GM19328 (cell line): ENCODE data around the gene SLC10A1.
"Not testable (repeated sequence)": the region's sequence is repeated elsewhere in the genome, so short reads cannot be mapped to it uniquely, and the experiment has no call there.

Experiments
- ATAC-seq: cut with Tn5 transposase; IDR thresholded peaks from one replicate; pipeline ENCODE4 v1.9.1; 2021; ENCODE audit warnings: mild to moderate bottlenecking, moderate library complexity; ENCODE audit not compliant: unreplicated experiment

Gene SLC10A1

GRCh38 chr14:69772082-69773017, 24.7 kb downstream of the SLC10A1 start:
- ATAC-seq, result no peak

- ATAC-seq, result no peak
These were observed 25.9 kb downstream of the SLC10A1 start for GRCh38 chr14:69771136-69771535.

- ATAC-seq, result no peak
These were observed 26.5 kb downstream of the SLC10A1 start for GRCh38 chr14:69770559-69770958.

GRCh38 chr14:69769623-69770022, 27.4 kb downstream of the SLC10A1 start:
- no peak for ATAC-seq

- ATAC-seq, result no peak
These were observed 28.2 kb downstream of the SLC10A1 start for GRCh38 chr14:69768873-69769272.

DNA sequence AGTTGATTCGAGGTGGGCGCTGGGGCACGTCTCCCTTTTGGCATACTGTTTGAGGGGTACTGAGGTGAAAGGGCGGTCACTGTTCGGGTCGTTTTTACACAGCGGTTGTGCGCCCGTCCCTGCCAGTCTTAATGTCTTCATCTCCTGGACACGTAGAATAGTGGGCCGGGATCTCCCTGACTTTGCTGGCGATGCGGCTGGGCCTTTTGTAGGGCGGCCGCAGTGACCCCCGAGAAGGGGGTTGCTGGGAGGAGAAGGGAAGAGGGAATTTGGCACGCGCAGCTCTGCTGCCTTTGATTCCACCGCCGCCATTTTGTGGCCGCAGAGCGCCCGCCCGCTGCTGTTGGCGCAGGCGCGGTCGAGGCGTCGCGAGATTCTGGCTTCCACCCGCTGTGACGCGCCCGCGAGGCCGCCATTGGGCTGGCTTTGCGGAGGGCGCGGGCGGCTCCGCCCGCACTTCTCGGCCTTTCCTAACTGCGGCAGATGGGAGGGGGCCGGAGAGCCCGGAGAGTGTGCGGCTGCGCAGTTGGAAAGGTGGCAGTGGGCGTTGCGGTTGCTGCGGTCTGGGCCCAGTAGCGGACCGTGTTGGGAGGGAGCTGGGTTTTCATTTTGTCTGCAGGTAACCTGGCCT, 29.6 kb downstream of the SLC10A1 start:
- ATAC-seq, result peak; percentile 62

- peak; percentile 87 for ATAC-seq
These were observed 30.1 kb downstream of the SLC10A1 start, which contains the start of gene SRSF5 for GRCh38 chr14:69766984-69767368. SRSF5 (plus strand) TSS chr14:69767142; CDS start chr14:69768157, 1,015 bp downstream.

DNA sequence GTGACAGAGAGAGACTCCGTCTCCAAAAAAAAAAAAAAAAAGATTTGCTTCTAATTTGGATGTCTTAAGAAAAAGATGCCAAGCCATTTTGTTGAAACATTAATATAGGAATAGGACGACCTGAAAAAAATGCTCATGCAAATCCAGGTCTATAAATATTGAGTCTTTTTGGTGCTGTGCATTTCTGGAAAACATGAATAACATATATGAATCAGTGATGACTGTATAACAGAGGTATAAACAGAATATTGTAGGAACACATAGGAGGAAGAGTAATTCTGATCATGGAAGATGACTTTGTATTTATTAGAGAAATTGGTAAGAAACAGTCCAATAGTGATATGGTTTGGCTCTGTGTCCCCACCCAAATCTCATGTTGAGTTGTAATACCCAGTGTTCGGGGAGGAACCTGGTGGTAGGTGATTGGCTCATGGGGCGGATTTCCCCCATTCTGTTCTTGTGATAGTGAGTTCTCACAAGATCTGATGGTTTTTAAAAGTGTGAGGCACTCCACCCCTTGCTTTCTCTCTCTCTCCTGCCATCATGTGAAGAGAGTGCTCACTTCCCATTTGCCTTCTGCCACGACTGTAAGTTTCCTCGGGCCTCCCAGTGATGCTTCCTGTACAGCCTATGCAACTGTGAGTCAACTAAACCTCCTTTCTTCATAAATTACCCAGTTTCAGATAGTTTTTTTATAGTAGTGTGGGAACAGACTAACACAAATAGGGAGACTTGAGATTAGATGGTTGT, 33.1 kb downstream of the SLC10A1 start:
- ATAC-seq, result no peak

- ATAC-seq, result no peak
These were observed 36.2 kb downstream of the SLC10A1 start for GRCh38 chr14:69760810-69761209.

GRCh38 chr14:69756298-69756697, 40.7 kb downstream of the SLC10A1 start:
- no peak for ATAC-seq

DNA sequence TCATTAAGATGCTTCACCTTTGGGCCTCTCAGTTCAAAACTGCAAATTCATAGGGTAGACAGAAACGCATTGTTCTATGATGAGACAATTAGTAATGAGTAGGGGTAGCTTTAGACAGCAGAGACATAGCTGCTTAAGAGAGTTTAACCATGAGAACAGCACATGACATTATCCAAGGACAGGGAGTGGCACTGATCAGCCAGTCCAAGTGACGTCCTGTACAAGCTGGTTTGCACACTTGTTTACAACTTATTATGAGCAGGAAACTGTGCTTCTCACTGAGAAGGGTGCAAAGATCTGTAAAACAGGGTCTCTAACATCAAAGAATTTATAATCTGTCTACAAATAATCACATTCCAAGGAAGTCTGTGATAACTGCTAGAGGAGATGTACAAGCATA, 41.3 kb downstream of the SLC10A1 start:
- no peak for ATAC-seq

DNA sequence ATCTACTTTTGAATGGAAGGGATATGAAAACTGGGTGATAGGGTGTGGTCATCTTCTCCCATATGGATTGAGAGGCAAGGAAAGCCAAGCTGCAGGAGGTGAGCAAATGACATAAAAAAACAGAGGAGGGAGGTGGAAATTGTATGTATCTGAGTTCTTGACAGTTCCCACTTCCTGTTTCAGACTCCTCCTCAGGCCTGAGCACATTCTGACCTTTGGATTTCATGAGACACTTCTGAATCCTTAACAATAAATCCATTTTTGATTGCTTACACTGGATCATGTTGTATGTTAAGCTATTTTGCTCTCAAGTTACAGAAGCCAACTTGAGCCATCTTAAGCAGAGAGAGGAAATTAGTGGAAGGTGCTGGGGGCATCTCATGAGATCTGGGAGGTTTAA, 41.7 kb downstream of the SLC10A1 start:
- ATAC-seq, result no peak

GRCh38 chr14:69754487-69754886, 42.6 kb downstream of the SLC10A1 start:
- no peak for ATAC-seq

GRCh38 chr14:69753860-69754259, 43.2 kb downstream of the SLC10A1 start:
- ATAC-seq, result no peak

GRCh38 chr14:69752773-69753172, 44.3 kb downstream of the SLC10A1 start:
- no peak for ATAC-seq

DNA sequence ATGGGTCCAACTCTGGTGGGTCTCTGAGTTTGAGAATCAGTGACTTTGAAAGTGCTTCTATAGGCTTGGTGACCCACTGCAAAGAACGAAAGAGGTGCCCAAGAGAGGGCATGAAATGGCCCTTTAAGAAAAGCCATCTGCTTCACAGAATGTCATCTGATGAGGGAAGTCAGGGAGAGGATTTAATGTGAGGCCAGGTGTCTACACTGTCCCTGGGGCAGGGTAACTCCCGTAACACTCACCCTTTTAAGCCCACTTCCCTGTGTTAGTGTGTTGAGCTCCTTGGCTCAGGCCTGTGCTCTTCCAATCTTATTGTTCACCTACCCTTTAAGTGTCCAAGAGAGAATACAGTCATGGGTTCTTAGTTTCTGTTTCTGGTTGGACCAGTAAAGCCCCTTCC, 46.5 kb downstream of the SLC10A1 start:
- ATAC-seq, result no peak

- no peak for ATAC-seq
These were observed 47.1 kb downstream of the SLC10A1 start for GRCh38 chr14:69749956-69750355.

DNA sequence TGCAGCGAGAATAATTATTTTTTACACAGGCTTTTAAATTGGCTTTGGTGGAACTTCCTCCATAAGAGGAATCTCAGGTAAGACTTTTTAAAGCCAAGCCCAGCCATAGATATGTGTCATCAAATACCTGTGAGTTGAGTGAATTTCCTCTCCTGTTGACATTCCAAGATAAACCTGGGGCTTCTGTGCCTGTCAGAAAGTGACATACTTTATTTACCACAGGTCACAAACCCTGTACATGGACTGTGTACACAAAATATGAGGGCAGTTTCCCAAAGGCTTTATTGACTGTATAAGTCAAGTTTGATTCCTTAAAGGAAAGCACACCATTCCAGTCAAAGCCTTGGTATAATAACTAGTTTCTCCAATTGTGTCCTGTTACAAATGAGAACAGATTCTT, 56.0 kb downstream of the SLC10A1 start:
- ATAC-seq, result no peak

GRCh38 chr14:69736405-69736804, 60.6 kb downstream of the SLC10A1 start:
- ATAC-seq, result not testable (repeated sequence)

- not testable (repeated sequence) for ATAC-seq
These were observed 65.0 kb downstream of the SLC10A1 start for GRCh38 chr14:69731919-69732598.

- no peak for ATAC-seq
These were observed 69.2 kb downstream of the SLC10A1 start for GRCh38 chr14:69727860-69728259.
